GM12878 (cell line): ENCODE data around the gene SMIM13. TPM values are rescaled to one million over a fixed set of nuclear protein-coding genes. Genes with fewer than 3 reads are reported as not detected.

Experiments used
- ATAC-seq: fragments of 200-7000 bp; cut with Tn5 transposase; 3 replicates; pipeline ENCODE4 v1.9.1; 2020; ENCODE audit warnings: mild to moderate bottlenecking, moderate library complexity
- BruUV-seq: library from RNA; stranded (reverse); fragments of 400-500 nt; replicated peaks from 2 replicates; lab custom pipeline; 2021; lab: Mats Ljungman, UMichigan
- CTCF ChIA-PET: fragments of 300-600 bp; sonication (Branson Sonifier 250); formaldehyde crosslinking; extraction: SDS; loops from one replicate; lab custom pipeline; 2021; ENCODE audit warnings: inconsistent platforms; lab: Yijun Ruan, JAX
- POLR2A ChIA-PET: fragments of 350-600 bp; formaldehyde crosslinking; extraction: SDS; loops from one replicate; lab custom pipeline; 2021; ENCODE audit warnings: inconsistent platforms; lab: Charles Lee
- RAD21 ChIA-PET: fragments of 300-600 bp; sonication (Branson Sonifier 250); formaldehyde crosslinking; loops from one replicate; lab custom pipeline; 2023; ENCODE audit warnings: antibody characterized with exemption; ENCODE audit not compliant: unreplicated experiment; lab: Charles Lee
- SMC1A ChIA-PET: fragments of 300-600 bp; sonication (Branson Sonifier 250); formaldehyde crosslinking; loops from one replicate; lab custom pipeline; 2023; ENCODE audit not compliant: unreplicated experiment, uncharacterized antibody; lab: Charles Lee
- DNase-seq: peaks from one replicate; pipeline ENCODE4 v3.0.0-alpha.2; 2011; ENCODE audit warnings: low read depth, low spot score
- FAIRE-seq: peaks from 3 replicates; lab custom pipeline; 2011; peaks lifted over from hg19 to GRCh38; lab: Jason Lieb, UNC
- H2AFZ ChIP-seq: 2 replicates; pipeline ENCODE4 v1.6.0; 2011; ENCODE audit warnings: low read depth, low read length, control low read depth; ENCODE audit not compliant: control insufficient read depth
- H3K27ac ChIP-seq: 2 replicates; pipeline ENCODE4 v1.5.1; 2011; ENCODE audit warnings: control low read depth; ENCODE audit not compliant: control insufficient read depth, insufficient read depth
- H3K27me3 ChIP-seq, 2 experiments: replicated peaks in 1 of 2; 2 replicates each; pipeline versions ENCODE4 v1.6.0 to v1.6.1; 2011; ENCODE audit warnings: low read length in 1 of 2; ENCODE audit not compliant: control insufficient read depth in 2 of 2, insufficient read depth in 2 of 2
- H3K36me3 ChIP-seq, 2 experiments: 2 replicates each; pipeline ENCODE4 v1.5.1; 2011; ENCODE audit warnings: low read length in 1 of 2; ENCODE audit not compliant: control insufficient read depth in 2 of 2, insufficient read depth in 2 of 2
- H3K4me1 ChIP-seq: 2 replicates; pipeline ENCODE4 v1.6.1; 2011; ENCODE audit warnings: mild to moderate bottlenecking, low read length, moderate library complexity, mixed read lengths; ENCODE audit not compliant: control insufficient read depth, insufficient read depth
- H3K4me2 ChIP-seq: 2 replicates; pipeline ENCODE4 v1.6.0; 2011; ENCODE audit warnings: control low read depth; ENCODE audit not compliant: control insufficient read depth, insufficient read depth
- H3K4me3 ChIP-seq: fragments of 200-600 bp; sonication (generic); 2 replicates; pipeline ENCODE4 v1.5.1; 2016
- H3K79me2 ChIP-seq: 2 replicates; pipeline ENCODE4 v1.6.0; 2011; ENCODE audit warnings: low read length; ENCODE audit not compliant: control insufficient read depth, insufficient read depth
- H3K9ac ChIP-seq: 2 replicates; pipeline ENCODE4 v1.8.0; 2011; ENCODE audit warnings: low read length, control low read depth, mixed read lengths; ENCODE audit not compliant: control insufficient read depth, insufficient read depth
- H3K9me3 ChIP-seq: replicated peaks from 3 replicates; pipeline ENCODE4 v1.5.1; 2011; ENCODE audit warnings: mild to moderate bottlenecking, low read length; ENCODE audit not compliant: control insufficient read depth, insufficient read depth
- H4K20me1 ChIP-seq: 2 replicates; pipeline ENCODE4 v1.6.0; 2011; ENCODE audit not compliant: control insufficient read depth, insufficient read depth
- BACH1 ChIP-seq: fragments of 450-650 bp; IDR thresholded peaks from 2 replicates; pipeline ENCODE4 v1.6.1; 2017; ENCODE audit warnings: mild to moderate bottlenecking, borderline replicate concordance
- E2F8 ChIP-seq: fragments of 450-650 bp; IDR thresholded peaks from 2 replicates; pipeline ENCODE4 v1.6.1; 2018; ENCODE audit warnings: mild to moderate bottlenecking, low read depth, moderate library complexity; ENCODE audit not compliant: partially characterized antibody
- ESRRA ChIP-seq: IDR thresholded peaks from 2 replicates; pipeline ENCODE4 v1.6.1; 2012; ENCODE audit warnings: mild to moderate bottlenecking, low read length, improper control_type of control experiment
- NFXL1 ChIP-seq: fragments of 450-650 bp; IDR thresholded peaks from 2 replicates; pipeline ENCODE4 v1.6.1; 2017; ENCODE audit warnings: antibody characterized with exemption, mild to moderate bottlenecking, borderline replicate concordance
- NR2C2 ChIP-seq: IDR thresholded peaks from 2 replicates; pipeline ENCODE4 v1.6.1; 2011; ENCODE audit warnings: borderline replicate concordance, low read depth; ENCODE audit not compliant: control insufficient read depth, insufficient read length
- POU2F2 ChIP-seq: IDR thresholded peaks from 3 replicates; pipeline ENCODE4 v1.6.1; 2011; ENCODE audit warnings: low read depth, mild to moderate bottlenecking, low read length, borderline replicate concordance
- PRDM15 ChIP-seq: fragments of 450-650 bp; formaldehyde crosslinking; IDR thresholded peaks from 2 replicates; pipeline ENCODE4 v1.4.0; 2020; ENCODE audit warnings: mild to moderate bottlenecking, moderate library complexity
- RAD21 ChIP-seq: IDR thresholded peaks from 2 replicates; pipeline ENCODE4 v1.6.1; 2011; ENCODE audit warnings: mild to moderate bottlenecking, low read depth, low read length, moderate library complexity; ENCODE audit not compliant: insufficient read depth
- YBX1 ChIP-seq: fragments of 450-650 bp; IDR thresholded peaks from 2 replicates; pipeline ENCODE4 v1.6.1; 2016; ENCODE audit warnings: antibody characterized with exemption
- ZBTB33 ChIP-seq: fragments of 450-650 bp; IDR thresholded peaks from 2 replicates; pipeline ENCODE4 v1.6.1; 2017; ENCODE audit warnings: mild to moderate bottlenecking
- WGBS: methylation state at CpG from one replicate; pipeline ENCODE4 v1.1.6; 2016; ENCODE audit warnings: low lambda C conversion rate; ENCODE audit not compliant: insufficient replicate concordance, insufficient coverage; ENCODE audit errors: missing lambda C conversion rate; 5-methylcytosine and 5-hydroxymethylcytosine counted together
- in situ Hi-C: fragments of 300-500 bp; cut with MboI; formaldehyde crosslinking; loops from 9 replicates; pipeline ENCODE4 v1.14.3; 2018; ENCODE audit warnings: mixed read lengths
- intact Hi-C: fragments of 100-400 bp; cut with micrococcal nuclease; formaldehyde crosslinking; loops from one replicate; pipeline ENCODE4 v1.14.2; 2022; ENCODE audit not compliant: unreplicated experiment
- polyA plus RNA-seq, 11 experiments: library from polyadenylated mRNA; depleted of rRNA in 4 of 11; unstranded in 6 of 11; stranded (reverse) in 5 of 11; fragments of >200 nt; fragmentation: Nextera tagmentation in 4 of 11; fragmentation: Illumina TruSeq in 1 of 11; extraction: Ambion mirVana in 4 of 11; extraction: Trizol in 1 of 11; gene quantifications; 1 replicate in 1 of 11; 2 replicates in 10 of 11; pipeline versions ENCODE4 v1.2.1 to v1.2.3, GENCODE V29; 2011 to 2016; ENCODE audit warnings: inconsistent platforms in 2 of 11, missing spikeins in 2 of 11, low read depth in 1 of 11
- total RNA-seq, 4 experiments: library from RNA; depleted of rRNA in 3 of 4; stranded (reverse); fragments of >200 nt in 3 of 4; fragmentation: Illumina TruSeq in 1 of 4; extraction: Trizol in 1 of 4; gene quantifications; 2 replicates each; pipeline versions ENCODE4 v1.2.1 to v1.2.3, GENCODE V29; 2013 to 2021

SMIM13 gene
- total and polyA plus RNA-seq, 10 of the 15 experiments (the other 5 are each of a cell fraction or from before 2014, with no cell fraction given): 2.0 to 8.5 (median 4.7) TPM

- in situ Hi-C loops: no loop called here
- Histone ChIP-seq H3K36me3 (no peaks in the 10 kb centered on the region), H3K4me3 (peak within 1 kb of the TSS; percentile 58), H4K20me1 (no peaks in the 10 kb centered on the region), H3K4me2 (peak within 1 kb of the TSS; percentile 94), H3K79me2 (no peaks in the 10 kb centered on the region), H3K27ac (no peak within 1 kb of the TSS), H2AFZ (peak within 1 kb of the TSS; percentile 4; the same call in 1 of the 2 replicates), H3K9ac (no peak within 1 kb of the TSS), H3K4me1 (0 out of 2 replicates have a peak, but pooled peaks cover 4% of the 10 kb centered on the region), H3K9me3 (no peaks in the 10 kb centered on the region), H3K27me3 (peaks cover 8 to 22% of the 10 kb centered on the region in 2 experiments)
- intact Hi-C loops: no loop called here
- ChIA-PET RAD21 (no interaction called here), SMC1A (no interaction called here), CTCF (no interaction called here), POLR2A (no interaction called here)
- DNase-seq: no peak
- no TSS peak for BruUV-seq
- no peak for FAIRE-seq
- WGBS: 31% methylated on average over 46 of the region's 124 CpGs
- peak; percentile 78 for ATAC-seq
- no peak for TF ChIP-seq NR2C2
- no peak for TF ChIP-seq YBX1
- no peak for TF ChIP-seq BACH1
- TF ChIP-seq ZBTB33: no peak
- TF ChIP-seq NFXL1: no peak
- TF ChIP-seq E2F8: no peak
- peak; percentile 28; the same call in 1 of the 2 replicates for TF ChIP-seq RAD21
- no peak for TF ChIP-seq POU2F2
- TF ChIP-seq PRDM15 (CRISPR knock-in tag): no peak
- no peak for TF ChIP-seq ESRRA
These were observed 49.5 kb upstream of the SMIM13 start, which contains the start of gene ELOVL2 for GRCh38 chr6:11043961-11044711. Gene ELOVL2 (minus strand): TSS chr6:11044305. CDS start chr6:11044230, 75 bp downstream.
